H1 (cell line): ENCODE results near the gene ITM2B. TPM values are rescaled to one million over a fixed set of nuclear protein-coding genes. Genes with fewer than 3 reads are reported as not detected.

Source experiments
- CTCF ChIA-PET: fragments of 300-600 bp; sonication (Branson Sonifier 250); formaldehyde crosslinking; loops from one replicate; lab custom pipeline; 2021; ENCODE audit not compliant: partially characterized antibody; lab: Charles Lee
- POLR2A ChIA-PET: fragments of 300-600 bp; sonication (Branson Sonifier 250); formaldehyde crosslinking; loops from one replicate; lab custom pipeline; 2021; ENCODE audit warnings: inconsistent platforms; ENCODE audit not compliant: partially characterized antibody; lab: Charles Lee
- DNase-seq, 2 experiments: peaks; one replicate each; pipeline versions ENCODE4 v3.0.0 to v3.0.0-alpha.2; 2010 to 2022; ENCODE audit warnings: low spot score in 2 of 2, low read depth in 1 of 2, mixed read lengths in 1 of 2
- FAIRE-seq: peaks from 2 replicates; lab custom pipeline; 2011; peaks lifted over from hg19 to GRCh38; lab: Jason Lieb, UNC
- H2AFZ ChIP-seq: 2 replicates; pipeline ENCODE4 v1.8.1; 2012; ENCODE audit warnings: low read length, inconsistent platforms
- H2AK5ac ChIP-seq: 2 replicates; pipeline ENCODE4 v1.6.1; 2013; ENCODE audit warnings: low read depth, low read length
- H2BK120ac ChIP-seq: replicated peaks from 2 replicates; pipeline ENCODE3; 2013; ENCODE audit warnings: low read depth, low read length, inconsistent platforms
- H2BK12ac ChIP-seq: 2 replicates; pipeline ENCODE4 v1.6.1; 2013; ENCODE audit warnings: low read depth, low read length
- H2BK15ac ChIP-seq: 2 replicates; pipeline ENCODE4 v1.6.1; 2013; ENCODE audit warnings: low read length
- H2BK20ac ChIP-seq: 2 replicates; pipeline ENCODE4 v1.6.1; 2013; ENCODE audit warnings: low read length
- H2BK5ac ChIP-seq: 2 replicates; pipeline ENCODE4 v1.6.1; 2013; ENCODE audit warnings: low read depth, low read length
- H3K14ac ChIP-seq: 2 replicates; pipeline ENCODE4 v1.6.1; 2013; ENCODE audit warnings: inconsistent platforms; ENCODE audit not compliant: insufficient read length
- H3K18ac ChIP-seq: 2 replicates; pipeline ENCODE4 v1.6.1; 2013; ENCODE audit warnings: low read length; ENCODE audit errors: extremely low read depth
- H3K23ac ChIP-seq: 2 replicates; pipeline ENCODE4 v1.6.1; 2013; ENCODE audit warnings: inconsistent platforms; ENCODE audit not compliant: insufficient read length
- H3K23me2 ChIP-seq: 2 replicates; pipeline ENCODE4 v1.6.1; 2013; ENCODE audit warnings: low read depth, low read length
- H3K27ac ChIP-seq: 2 replicates; pipeline ENCODE4 v1.6.1; 2011; ENCODE audit warnings: low read depth, low read length, inconsistent platforms
- H3K27me3 ChIP-seq, 4 experiments: replicated peaks in 1 of 4; 1 replicate in 1 of 4; 2 replicates in 3 of 4; pipeline versions ENCODE4 v1.6.1 to v1.8.1; 2011 to 2013; ENCODE audit warnings: low read length in 3 of 4, mild to moderate bottlenecking in 3 of 4, inconsistent platforms in 2 of 4, mixed read lengths in 2 of 4, moderate library complexity in 1 of 4; ENCODE audit not compliant: control insufficient read depth in 3 of 4, insufficient read depth in 3 of 4; ENCODE audit errors: extremely low read depth in 1 of 4
- H3K36me3 ChIP-seq, 4 experiments: 2 replicates each; pipeline versions ENCODE4 v1.6.1 to v1.8.1; 2011 to 2013; ENCODE audit warnings: mild to moderate bottlenecking in 4 of 4, low read length in 3 of 4, moderate library complexity in 2 of 4, control low read depth in 1 of 4, inconsistent platforms in 1 of 4; ENCODE audit not compliant: insufficient read depth in 4 of 4, control insufficient read depth in 2 of 4
- H3K4ac ChIP-seq: replicated peaks from 2 replicates; pipeline ENCODE3; 2013; ENCODE audit warnings: low read length, low read depth, mixed read lengths, inconsistent platforms; ENCODE audit not compliant: insufficient read length
- H3K4me1 ChIP-seq, 4 experiments: replicated peaks in 1 of 4; 1 replicate in 1 of 4; 2 replicates in 3 of 4; pipeline versions ENCODE4 v1.6.1 to v1.8.1; 2011 to 2013; ENCODE audit warnings: low read length in 3 of 4, inconsistent platforms in 2 of 4, mixed read lengths in 1 of 4; ENCODE audit not compliant: insufficient read depth in 4 of 4, control insufficient read depth in 3 of 4
- H3K4me2 ChIP-seq, 2 experiments: 2 replicates each; pipeline versions ENCODE4 v1.6.1 to v1.8.1; 2011 to 2013; ENCODE audit warnings: low read depth in 2 of 2, low read length in 2 of 2, control low read depth in 1 of 2, inconsistent platforms in 1 of 2, mild to moderate bottlenecking in 1 of 2; ENCODE audit not compliant: insufficient read depth in 1 of 2
- H3K4me3 ChIP-seq, 4 experiments: fragments of 200-600, 300-600 bp in 1 of 4; sonication (generic), shearing (Covaris generic), sonication (Bioruptor Twin) in 1 of 4; 2 replicates each; pipeline versions ENCODE4 v1.5.1 to v1.8.1; 2011 to 2016; ENCODE audit warnings: low read length in 4 of 4, low read depth in 3 of 4, control low read depth in 2 of 4, inconsistent platforms in 2 of 4, mild to moderate bottlenecking in 2 of 4, mixed read lengths in 1 of 4, moderate library complexity in 1 of 4; ENCODE audit not compliant: insufficient read depth in 2 of 4; ENCODE audit errors: extremely low read depth in 1 of 4
- H3K56ac ChIP-seq: replicated peaks from 2 replicates; pipeline ENCODE3; 2013; ENCODE audit warnings: low read depth, mild to moderate bottlenecking, mixed read lengths, low read length, inconsistent platforms; ENCODE audit not compliant: insufficient read length
- H3K79me1 ChIP-seq: 2 replicates; pipeline ENCODE4 v1.6.1; 2013; ENCODE audit warnings: low read depth, low read length, control low read depth
- H3K79me2 ChIP-seq, 2 experiments: 2 replicates each; pipeline versions ENCODE4 v1.6.1 to v1.8.1; 2012 to 2013; ENCODE audit warnings: low read length in 2 of 2, mild to moderate bottlenecking in 2 of 2, inconsistent platforms in 1 of 2; ENCODE audit not compliant: insufficient read depth in 2 of 2, control insufficient read depth in 1 of 2
- H3K9ac ChIP-seq, 4 experiments: replicated peaks in 1 of 4; 1 replicate in 1 of 4; 2 replicates in 3 of 4; pipeline versions ENCODE4 v1.6.1 to v1.8.1; 2011 to 2013; ENCODE audit warnings: low read depth in 3 of 4, low read length in 3 of 4, control low read depth in 2 of 4, mild to moderate bottlenecking in 2 of 4, moderate library complexity in 2 of 4, inconsistent platforms in 1 of 4; ENCODE audit errors: extremely low read depth in 1 of 4
- H3K9me3 ChIP-seq, 2 experiments: 2 replicates each; pipeline versions ENCODE4 v1.6.1 to v1.8.1; 2012 to 2013; ENCODE audit warnings: mild to moderate bottlenecking in 2 of 2, moderate library complexity in 2 of 2, control low read depth in 1 of 2, inconsistent platforms in 1 of 2, low read depth in 1 of 2, low read length in 1 of 2, mixed read lengths in 1 of 2; ENCODE audit not compliant: insufficient read depth in 2 of 2
- H4K20me1 ChIP-seq, 2 experiments: replicated peaks in 1 of 2; 2 replicates each; pipeline versions ENCODE3 to v1.8.1; 2011 to 2013; ENCODE audit warnings: inconsistent platforms in 2 of 2, low read length in 2 of 2, mild to moderate bottlenecking in 1 of 2; ENCODE audit not compliant: insufficient read depth in 2 of 2, control insufficient read depth in 1 of 2
- H4K5ac ChIP-seq: 2 replicates; pipeline ENCODE4 v1.6.1; 2013; ENCODE audit warnings: low read length, low read depth, mixed read lengths, inconsistent platforms; ENCODE audit not compliant: insufficient read length
- H4K8ac ChIP-seq: 2 replicates; pipeline ENCODE4 v1.8.0; 2013; ENCODE audit warnings: mild to moderate bottlenecking, moderate library complexity, low read length, inconsistent platforms; ENCODE audit not compliant: insufficient read depth; ENCODE audit errors: extremely low read depth
- H4K91ac ChIP-seq: replicated peaks from 2 replicates; pipeline ENCODE3; 2013; ENCODE audit warnings: low read length, mixed read lengths, inconsistent platforms; ENCODE audit not compliant: insufficient read length
- WGBS, 2 experiments: shearing (Covaris generic) in 1 of 2; methylation state at CpG; one replicate each; pipeline versions ENCODE4 v1.1.6 to v1.1.7; 2013 to 2015; ENCODE audit warnings: low lambda C conversion rate in 2 of 2, mixed read lengths in 2 of 2, inconsistent platforms in 1 of 2, low coverage in 1 of 2, missing lambda C conversion rate in 1 of 2; ENCODE audit not compliant: insufficient replicate concordance in 2 of 2, insufficient coverage in 1 of 2, insufficient read length in 1 of 2; ENCODE audit errors: extremely low coverage in 1 of 2, missing lambda C conversion rate in 1 of 2; 5-methylcytosine and 5-hydroxymethylcytosine counted together
- polyA plus RNA-seq, 7 experiments: library from polyadenylated mRNA; depleted of rRNA in 3 of 7; stranded (reverse) in 5 of 7; unstranded in 2 of 7; fragments of >200 nt in 5 of 7; fragments of 200-250 nt in 2 of 7; gene quantifications; 1 replicate in 5 of 7; 2 replicates in 1 of 7; 4 replicates in 1 of 7; pipeline versions ENCODE4 v1.2.1 to v1.2.3, GENCODE V29; 2011 to 2013; ENCODE audit warnings: missing spikeins in 2 of 7, mixed read lengths in 2 of 7
- total RNA-seq: library from RNA; stranded (reverse); fragmentation: NEBNext Ultra II Directional; extraction: Animal tissue kit (Norgen Biotek cat#: 25700); gene quantifications from 2 replicates; pipeline ENCODE4 v1.2.1, GENCODE V29; 2021
- TF ChIP-seq, protein P1 (sequence below): IDR thresholded peaks from 2 replicates; pipeline ENCODE4 v1.6.1; 2012; ENCODE audit warnings: inconsistent platforms

The ITM2B gene
- total and polyA plus RNA-seq, 2 of the 8 experiments (the other 6 are each of a cell fraction or from before 2014, with no cell fraction given): 132 to 184 TPM

DNA sequence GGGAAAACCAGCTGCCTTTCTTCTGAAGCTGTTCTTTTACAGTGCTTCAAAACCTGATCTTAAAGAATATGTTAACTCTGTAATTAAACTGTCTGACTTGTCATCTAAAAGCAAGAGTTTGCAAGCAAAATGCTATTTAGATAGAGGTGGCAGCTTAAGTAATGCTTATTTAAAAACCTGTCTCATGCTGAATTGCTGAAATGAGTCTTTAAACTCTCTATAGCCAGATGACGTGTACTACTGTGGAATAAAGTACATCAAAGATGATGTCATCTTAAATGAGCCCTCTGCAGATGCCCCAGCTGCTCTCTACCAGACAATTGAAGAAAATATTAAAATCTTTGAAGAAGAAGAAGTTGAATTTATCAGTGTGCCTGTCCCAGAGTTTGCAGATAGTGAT, 22.9 kb downstream of the ITM2B start:
- CTCF ChIA-PET: no interaction called here

More for the DNA sequence above, 22.9 kb downstream of the ITM2B start:
- Histone ChIP-seq H3K14ac (no peak overlapping the region), H4K5ac (no peak overlapping the region), H2AFZ (no peak overlapping the region), H3K27ac (no peak overlapping the region), H3K23ac (no peak overlapping the region), H2AK5ac (no peak overlapping the region), H2BK20ac (no peak overlapping the region), H4K20me1 (peaks cover under 1 to 3% of the 10 kb centered on the region in 2 experiments), H4K8ac (no peak overlapping the region), H3K4me2 (no peak overlapping the region), H3K9me3 (no peaks in the 10 kb centered on the region), H3K4ac (no peak overlapping the region), H2BK120ac (no peak overlapping the region), H2BK5ac (no peak overlapping the region), H3K79me1 (no peaks in the 10 kb centered on the region; the same call in 1 of the 2 replicates), H3K56ac (no peak overlapping the region), H3K4me3 (no peak overlapping the region), H3K23me2 (no peaks in the 10 kb centered on the region), H2BK12ac (no peak overlapping the region), H2BK15ac (no peak overlapping the region), H3K9ac (no peak overlapping the region), H4K91ac (no peak overlapping the region), H3K36me3 (peaks cover 0 to 58% (median 25%) of the 10 kb centered on the region in 4 experiments; a peak in 6 of 8 replicates), H3K4me1 (no peaks in the 10 kb centered on the region), H3K18ac (no peak overlapping the region), H3K27me3 (no peaks in the 10 kb centered on the region), H3K79me2 (peaks cover 0 to 18% of the 10 kb centered on the region in 2 experiments; a peak in 2 of 4 replicates)
- DNase-seq (no peak), FAIRE-seq (no peak)
- WGBS, 2 experiments: 86% methylated on average over 1 of the region's 1 CpG; no CpG with 5 or more reads in 1 of the 2 experiments
- TF ChIP-seq, protein P1, sequence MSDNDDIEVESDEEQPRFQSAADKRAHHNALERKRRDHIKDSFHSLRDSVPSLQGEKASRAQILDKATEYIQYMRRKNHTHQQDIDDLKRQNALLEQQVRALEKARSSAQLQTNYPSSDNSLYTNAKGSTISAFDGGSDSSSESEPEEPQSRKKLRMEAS: no peak
- POLR2A ChIA-PET: interaction anchor here (1.3 kb wide), 1 partner anchor 11 kb away, joined by 3 read pairs; no protein-coding TSS in a partner anchor
